22Rv1 (cell line): Measurements from ENCODE around the gene AIG1.

Experiments
- ZFX ChIP-seq: fragments of 450-650 bp; IDR thresholded peaks from 2 replicates; pipeline ENCODE4 v1.6.1; 2017; ENCODE audit warnings: antibody characterized with exemption, borderline replicate concordance
- TF ChIP-seq, protein P1 (sequence below): fragments of 450-650 bp; IDR thresholded peaks from 2 replicates; pipeline ENCODE4 v1.5.1; 2017; ENCODE audit warnings: mild to moderate bottlenecking

DNA sequence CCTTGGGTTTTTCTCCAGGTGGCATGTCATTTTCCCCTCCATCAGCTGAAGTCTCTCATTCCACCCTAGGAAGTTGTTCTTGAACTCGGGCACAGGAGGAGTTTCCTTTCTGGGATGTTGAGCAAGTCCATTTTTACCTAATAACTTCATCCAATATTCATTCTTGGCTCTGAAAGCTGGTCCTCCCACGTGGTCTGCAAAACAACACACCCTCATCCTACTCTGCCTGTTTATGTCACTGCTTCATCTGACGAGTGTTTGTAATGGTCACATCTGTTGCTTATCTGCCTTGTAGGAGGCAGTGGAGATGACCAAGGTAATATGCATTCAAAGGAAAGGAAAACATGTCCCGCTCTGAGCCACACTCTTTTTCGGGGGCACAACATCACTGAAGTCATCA is 41.7 kb upstream of the AIG1 start:
- TF ChIP-seq, protein P1, sequence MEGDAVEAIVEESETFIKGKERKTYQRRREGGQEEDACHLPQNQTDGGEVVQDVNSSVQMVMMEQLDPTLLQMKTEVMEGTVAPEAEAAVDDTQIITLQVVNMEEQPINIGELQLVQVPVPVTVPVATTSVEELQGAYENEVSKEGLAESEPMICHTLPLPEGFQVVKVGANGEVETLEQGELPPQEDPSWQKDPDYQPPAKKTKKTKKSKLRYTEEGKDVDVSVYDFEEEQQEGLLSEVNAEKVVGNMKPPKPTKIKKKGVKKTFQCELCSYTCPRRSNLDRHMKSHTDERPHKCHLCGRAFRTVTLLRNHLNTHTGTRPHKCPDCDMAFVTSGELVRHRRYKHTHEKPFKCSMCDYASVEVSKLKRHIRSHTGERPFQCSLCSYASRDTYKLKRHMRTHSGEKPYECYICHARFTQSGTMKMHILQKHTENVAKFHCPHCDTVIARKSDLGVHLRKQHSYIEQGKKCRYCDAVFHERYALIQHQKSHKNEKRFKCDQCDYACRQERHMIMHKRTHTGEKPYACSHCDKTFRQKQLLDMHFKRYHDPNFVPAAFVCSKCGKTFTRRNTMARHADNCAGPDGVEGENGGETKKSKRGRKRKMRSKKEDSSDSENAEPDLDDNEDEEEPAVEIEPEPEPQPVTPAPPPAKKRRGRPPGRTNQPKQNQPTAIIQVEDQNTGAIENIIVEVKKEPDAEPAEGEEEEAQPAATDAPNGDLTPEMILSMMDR, result no peak
- TF ChIP-seq ZFX, result no peak
